Ovary (tissue), 9 donors: Measurements from ENCODE around the gene INSR. TPM values are rescaled to one million over a fixed set of nuclear protein-coding genes. Genes with fewer than 3 reads are reported as not detected.

Experiments
- DNase-seq, 5 donors: peaks; one replicate each; pipeline ENCODE4 v3.0.0-alpha.2; 2019 to 2020
- H3K27ac ChIP-seq, 2 donors: fragments of 200-600 bp; one replicate each; pipeline versions ENCODE4 v1.5.1 to v1.8.0; 2019 to 2022
- H3K27me3 ChIP-seq: fragments of 200-600 bp; one replicate; pipeline ENCODE4 v1.8.0; 2022
- H3K36me3 ChIP-seq: fragments of 200-600 bp; sonication (generic); one replicate; pipeline ENCODE4 v1.5.1; 2019
- H3K4me1 ChIP-seq: one replicate; pipeline ENCODE4 v1.8.1; 2013; ENCODE audit warnings: mild to moderate bottlenecking, moderate library complexity; ENCODE audit not compliant: insufficient read depth
- H3K4me3 ChIP-seq: fragments of 200-600 bp; sonication (generic); one replicate; pipeline ENCODE4 v1.5.1; 2017
- H3K9me3 ChIP-seq, 2 donors: fragments of 200-600 bp in 1 of 2; sonication (generic) in 1 of 2; one replicate each; pipeline versions ENCODE4 v1.5.1 to v1.8.1; 2013 to 2019; ENCODE audit warnings: mild to moderate bottlenecking in 1 of 2, moderate library complexity in 1 of 2
- CTCF ChIP-seq, 3 donors: fragments of 450-650 bp in 2 of 3; fragments of 200-600 bp in 1 of 3; IDR thresholded peaks; one replicate each; pipeline versions ENCODE4 v1.5.1 to v1.8.0; 2016 to 2022; ENCODE audit warnings: antibody characterized with exemption in 3 of 3, mild to moderate bottlenecking in 1 of 3
- EP300 ChIP-seq: sonication (generic); formaldehyde crosslinking; IDR thresholded peaks from one replicate; pipeline ENCODE4 v1.6.1; 2017; ENCODE audit warnings: antibody characterized with exemption
- POLR2A ChIP-seq: fragments of 450-650 bp; IDR thresholded peaks from one replicate; pipeline ENCODE4 v1.6.1; 2017; ENCODE audit warnings: antibody characterized with exemption, mild to moderate bottlenecking, moderate library complexity
- WGBS, 3 donors: extraction: QIAGEN DNeasy Blood & Tissue Kit in 1 of 3; methylation state at CpG; one replicate each; pipeline versions ENCODE4 v1.1.5 to v1.1.7; 2013 to 2017; 5-methylcytosine and 5-hydroxymethylcytosine counted together
- intact Hi-C, 4 donors: fragments of 100-400 bp; cut with DNase I; formaldehyde crosslinking; loops; one replicate each; pipeline versions ENCODE4 v1.11.0 to v1.15.1; 2022 to 2023
- polyA plus RNA-seq, 2 donors: library from polyadenylated mRNA; stranded (reverse); fragments of 200-250 nt in 1 of 2; fragments of 350-450 nt in 1 of 2; fragmentation: Illumina TruSeq in 1 of 2; extraction: RNeasy Lipid Tissue Mini Kit (QIAGEN cat#74804) in 1 of 2; gene quantifications; one replicate each; pipeline ENCODE4 v1.2.3, GENCODE V29; 2013 to 2014
- total RNA-seq, 7 donors: library from RNA; depleted of rRNA in 2 of 7; stranded (reverse); fragments of >200 nt in 2 of 7; fragmentation: NEBNext Ultra II Directional in 3 of 7; extraction: Animal tissue kit (Norgen Biotek cat#: 25700) in 3 of 7; gene quantifications; one replicate each; pipeline versions ENCODE4 v1.1.0 to v1.2.4, GENCODE V29; 2016 to 2023
- donor health status: DM: no; HTN: no; CAD: no; lungs with moderate emphysema.
- donor health status: DM: no; HTN: no; CAD: no.
- donor health status: Bipolar disorder and iron deficiency.
- donor health status: DM: yes; HTN: yes; CAD: no.
- donor health status: DM: no; HTN: no; CAD: no.
- donor health status: DM: yes; HTN: yes; CAD: no.

INSR gene
- total and polyA plus RNA-seq, 9 donors, result 30.2 to 203 (median 93.3) TPM

DNA sequence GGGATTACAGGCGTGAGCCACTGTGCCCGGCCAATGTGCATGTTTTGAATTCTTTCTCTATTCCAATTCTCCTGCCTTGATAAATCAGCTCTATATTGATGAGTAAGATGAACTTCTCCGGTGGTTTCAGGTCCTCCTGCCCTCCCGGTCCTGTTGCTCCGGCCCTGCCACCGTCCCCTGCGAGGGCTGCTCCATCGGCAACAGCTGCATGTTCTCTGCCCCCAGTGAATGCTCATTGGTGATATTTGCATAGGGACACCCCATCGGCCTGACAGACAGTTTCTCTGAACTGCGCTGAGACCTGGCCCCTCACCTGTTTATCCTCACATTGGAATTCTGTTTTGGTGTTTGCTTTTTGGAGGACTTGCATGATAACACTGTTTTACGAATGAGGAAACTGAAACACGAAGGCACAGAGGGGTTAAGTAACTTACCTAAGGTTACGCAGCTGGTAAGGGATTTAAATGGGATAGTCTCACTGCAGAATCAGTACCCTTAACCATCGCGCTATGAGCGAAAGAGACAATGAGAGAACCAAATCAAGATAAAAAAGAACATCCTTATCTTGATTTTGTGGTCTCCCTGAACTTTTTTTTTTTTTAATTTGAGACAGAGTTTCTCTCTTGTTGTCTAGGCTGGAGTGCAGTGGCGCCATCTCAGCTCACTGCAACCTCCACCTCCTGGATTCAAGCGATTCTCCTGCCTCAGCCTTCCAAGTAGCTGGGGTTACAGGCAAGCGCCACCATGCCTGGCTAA, 192.5 kb downstream of the INSR start:
- DNase-seq, result no peak
- Histone ChIP-seq H3K4me1 (peaks cover 2% of the 10 kb centered on the region), H3K27me3 (no peaks in the 10 kb centered on the region), H3K36me3 (no peaks in the 10 kb centered on the region), H3K4me3 (no peak overlapping the region), H3K9me3 (no peaks in the 10 kb centered on the region), H3K27ac (no peak overlapping the region)
- WGBS, 3 donors, result 34 to 60% (median 36%) methylated on average over 19 of the region's 19 CpGs
- intact Hi-C loops, result loop anchor here in 3 of 4 donors (5.0 to 10.0 kb wide), 2 partner anchors 241 to 433 kb away; partner anchors contain the start of gene PNPLA6 (in 1 of the 3)
- TF ChIP-seq CTCF (IDR thresholded peaks at IDR 0.05) (no peak), POLR2A (no peak), EP300 (no peak)

- H3K36me3 ChIP-seq, result no peaks in the 10 kb centered on the region
- peak overlapping the region; percentile 74 for H3K4me3 ChIP-seq
- no peak for TF ChIP-seq CTCF (IDR thresholded peaks at IDR 0.05)
- WGBS, 3 donors, result 9 to 10% (median 9%) methylated on average over 9 of the region's 9 CpGs
- intact Hi-C loops, result no loop called here
- H3K4me1 ChIP-seq, result peaks cover 2% of the 10 kb centered on the region
- no peaks in the 10 kb centered on the region for H3K9me3 ChIP-seq
- no peak for DNase-seq
- peak overlapping the region; percentile 89 to 93 for H3K27ac ChIP-seq
- no peaks in the 10 kb centered on the region for H3K27me3 ChIP-seq
These were observed 194.7 kb downstream of the INSR start for GRCh38 chr19:7099597-7099921.

DNA sequence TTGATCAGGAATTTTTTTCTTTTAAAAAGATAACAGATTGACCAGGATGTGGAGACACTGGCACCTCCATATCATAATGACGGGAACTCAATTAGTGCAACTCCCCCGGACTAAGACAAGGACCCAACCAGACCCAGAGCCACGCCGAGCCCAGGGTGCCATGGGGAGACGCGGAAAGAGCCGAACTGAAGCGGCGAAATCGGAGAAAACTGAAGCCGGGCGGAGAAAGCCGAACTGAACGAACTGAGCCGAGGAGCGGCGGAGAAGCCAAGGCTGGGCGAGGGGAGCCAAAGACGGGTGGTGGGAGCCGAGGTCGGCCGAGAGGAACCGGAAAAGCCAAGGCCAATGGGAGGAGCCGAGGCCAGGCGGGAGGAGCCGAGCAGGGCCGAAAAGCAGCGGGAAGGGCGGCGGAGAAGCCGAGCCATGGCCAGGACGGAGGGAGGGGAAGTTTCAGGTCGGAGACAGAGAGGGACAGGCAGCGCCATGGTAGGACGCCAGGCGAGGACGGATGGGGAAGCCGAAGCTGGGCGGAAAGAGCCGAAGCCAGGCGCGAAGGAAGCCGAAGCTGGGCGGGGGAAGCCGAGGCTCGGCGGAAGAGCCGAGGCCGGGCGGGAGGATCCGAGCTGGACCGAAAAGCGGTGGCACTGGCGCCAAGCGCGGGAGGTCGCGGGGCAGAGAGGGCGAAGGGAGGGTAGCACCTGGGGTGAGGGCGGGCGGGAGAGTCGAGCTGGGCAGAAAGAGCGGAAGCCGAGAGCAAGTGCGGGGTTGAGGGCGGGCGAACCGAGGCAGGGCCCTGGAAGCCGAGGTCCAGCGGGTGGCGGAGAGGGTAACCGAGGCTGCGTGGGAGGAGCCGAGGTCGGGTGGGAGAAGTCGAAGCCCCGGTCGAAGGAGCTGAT, 195.3 kb downstream of the INSR start:
- intact Hi-C loops, result no loop called here
- DNase-seq, result peak; percentile 92 to 97 (median 95)
- TF ChIP-seq EP300 (no peak), POLR2A (peak; percentile 37), CTCF (IDR thresholded peaks at IDR 0.05) (no peak)
- H3K36me3 ChIP-seq, result no peaks in the 10 kb centered on the region
- peaks cover 2% of the 10 kb centered on the region for H3K4me1 ChIP-seq
- H3K9me3 ChIP-seq, result no peaks in the 10 kb centered on the region
- H3K4me3 ChIP-seq, result peak overlapping the region; percentile 74
- no peaks in the 10 kb centered on the region for H3K27me3 ChIP-seq
- H3K27ac ChIP-seq, result peak overlapping the region; percentile 89 to 93
- 0 to 1% (median 1%) methylated on average over 78 of the region's 78 CpGs for WGBS, 3 donors

DNA sequence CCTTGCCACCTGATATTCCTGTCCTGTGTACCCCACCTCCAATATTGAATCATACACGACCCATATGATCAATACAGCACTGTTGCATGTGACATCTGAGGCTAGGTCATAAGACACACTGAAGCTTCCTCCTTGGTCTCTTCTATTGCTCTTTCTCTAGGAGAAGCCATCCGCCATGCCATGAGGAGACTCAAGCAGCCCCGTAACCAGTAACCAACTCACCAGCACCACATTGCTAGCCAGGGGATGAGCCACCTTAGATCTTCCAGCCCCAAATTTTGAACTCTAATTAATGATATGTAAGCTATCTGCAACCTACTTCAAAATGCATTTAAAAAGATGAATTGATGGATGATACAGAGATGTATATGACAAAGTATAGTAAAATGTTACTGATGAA, 196.1 kb downstream of the INSR start:
- no peak for DNase-seq
- whole genome bisulfite sequencing, 3 donors, result 93 to 98% (median 95%) methylated on average over 3 of the region's 3 CpGs
- no peak for TF ChIP-seq POLR2A
- TF ChIP-seq EP300, result no peak
- TF ChIP-seq CTCF (IDR thresholded peaks at IDR 0.05), result no peak
- intact Hi-C loops, result no loop called here
- Histone ChIP-seq H3K4me3 (no peak overlapping the region), H3K9me3 (no peaks in the 10 kb centered on the region), H3K27me3 (no peaks in the 10 kb centered on the region), H3K36me3 (no peaks in the 10 kb centered on the region), H3K27ac (peak overlapping the region in 1 of 2 donors; percentile 93), H3K4me1 (peaks cover 2% of the 10 kb centered on the region)
